Adrenal gland (tissue), 5 donors: Measurements from ENCODE around the gene DDX5.

Experiments used
- POLR2A ChIP-seq, 2 donors: fragments of 450-650 bp; IDR thresholded peaks; one replicate each; pipeline ENCODE4 v1.6.1; 2017; ENCODE audit warnings: antibody characterized with exemption in 2 of 2, mild to moderate bottlenecking in 2 of 2, moderate library complexity in 1 of 2
- TF ChIP-seq, protein P1 (sequence below), 6 experiments: fragments of 450-650 bp in 4 of 6; fragments of 200-600 bp in 2 of 6; sonication (generic) in 1 of 6; IDR thresholded peaks; 1 replicate in 5 of 6; 2 replicates in 1 of 6; pipeline versions ENCODE4 v1.5.1 to v1.8.0; 2016 to 2021; ENCODE audit warnings: antibody characterized with exemption in 6 of 6, mild to moderate bottlenecking in 2 of 6, moderate library complexity in 1 of 6
- donor health status: DM: no; HTN: no; CAD: no.

DNA sequence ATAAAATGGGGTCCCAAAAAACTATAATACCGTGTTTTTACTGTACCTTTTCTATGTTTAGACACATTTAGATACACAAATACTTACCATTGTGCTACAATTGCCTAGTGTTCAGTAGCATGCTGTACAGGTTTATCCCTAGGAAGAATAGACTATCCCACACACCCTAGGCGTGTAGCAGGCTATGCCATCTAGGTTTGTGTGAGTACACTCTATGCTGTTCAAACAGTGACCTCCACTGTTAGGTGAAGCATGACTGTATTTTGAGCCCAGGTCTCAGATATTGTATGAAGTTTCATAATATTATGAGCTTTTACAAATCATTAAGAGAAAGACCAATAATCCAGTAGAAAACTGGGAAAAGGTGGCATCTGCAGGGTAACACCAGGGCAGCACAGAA, 33.5 kb downstream of the DDX5 start:
- TF ChIP-seq POLR2A (IDR thresholded peaks at IDR 0.05) = no peak
- TF ChIP-seq, protein P1, sequence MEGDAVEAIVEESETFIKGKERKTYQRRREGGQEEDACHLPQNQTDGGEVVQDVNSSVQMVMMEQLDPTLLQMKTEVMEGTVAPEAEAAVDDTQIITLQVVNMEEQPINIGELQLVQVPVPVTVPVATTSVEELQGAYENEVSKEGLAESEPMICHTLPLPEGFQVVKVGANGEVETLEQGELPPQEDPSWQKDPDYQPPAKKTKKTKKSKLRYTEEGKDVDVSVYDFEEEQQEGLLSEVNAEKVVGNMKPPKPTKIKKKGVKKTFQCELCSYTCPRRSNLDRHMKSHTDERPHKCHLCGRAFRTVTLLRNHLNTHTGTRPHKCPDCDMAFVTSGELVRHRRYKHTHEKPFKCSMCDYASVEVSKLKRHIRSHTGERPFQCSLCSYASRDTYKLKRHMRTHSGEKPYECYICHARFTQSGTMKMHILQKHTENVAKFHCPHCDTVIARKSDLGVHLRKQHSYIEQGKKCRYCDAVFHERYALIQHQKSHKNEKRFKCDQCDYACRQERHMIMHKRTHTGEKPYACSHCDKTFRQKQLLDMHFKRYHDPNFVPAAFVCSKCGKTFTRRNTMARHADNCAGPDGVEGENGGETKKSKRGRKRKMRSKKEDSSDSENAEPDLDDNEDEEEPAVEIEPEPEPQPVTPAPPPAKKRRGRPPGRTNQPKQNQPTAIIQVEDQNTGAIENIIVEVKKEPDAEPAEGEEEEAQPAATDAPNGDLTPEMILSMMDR (IDR thresholded peaks at IDR 0.05) = no peak
